HEK293T (cell line): ENCODE data around the gene ZCCHC7.

Experiments
- ARNT ChIP-seq: fragments of 450-650 bp; IDR thresholded peaks from 2 replicates; pipeline ENCODE4 v1.6.1; 2017; ENCODE audit warnings: mild to moderate bottlenecking
- FOXA1 ChIP-seq: fragments of 450-650 bp; IDR thresholded peaks from 2 replicates; pipeline ENCODE4 v1.6.1; 2016; ENCODE audit warnings: mild to moderate bottlenecking
- HDGF ChIP-seq: fragments of 450-650 bp; IDR thresholded peaks from 2 replicates; pipeline ENCODE4 v1.6.1; 2017; ENCODE audit warnings: antibody characterized with exemption, borderline replicate concordance
- L3MBTL2 ChIP-seq: fragments of 450-650 bp; conservative IDR thresholded peaks from 2 replicates; pipeline ENCODE4 v1.6.1; 2016; ENCODE audit warnings: mild to moderate bottlenecking

GRCh38 chr9:37383393-37383792 lies 263.0 kb downstream of the ZCCHC7 start:
- TF ChIP-seq HDGF (no peak), FOXA1 (no peak), ARNT (no peak), L3MBTL2 (no peak)
